A549 (cell line): ENCODE results near the gene FGG.
"Not testable (repeated sequence)": the region's sequence is repeated elsewhere in the genome, so short reads cannot be mapped to it uniquely, and the experiment has no call there.

Experiments used
- CEBPB ChIP-seq, 2 experiments: fragments of >200 bp in 1 of 2; sonication (Bioruptor Twin) in 1 of 2; formaldehyde crosslinking in 1 of 2; IDR thresholded peaks; 2 replicates each; pipeline ENCODE4 v1.6.1; 2012 to 2016
- CTCF ChIP-seq: fragments of >200 bp; sonication (Bioruptor Twin); formaldehyde crosslinking; IDR thresholded peaks from 3 replicates; pipeline ENCODE4 v1.5.1; 2016
- EHF ChIP-seq: fragments of 250-450 bp; sonication (Bioruptor Pico); IDR thresholded peaks from 2 replicates; pipeline ENCODE4 v1.5.0; 2020; ENCODE audit warnings: mild to moderate bottlenecking
- EP300 ChIP-seq, 2 experiments: fragments of >200 bp; sonication (Bioruptor Twin); formaldehyde crosslinking; IDR thresholded peaks; 2 replicates in 1 of 2; 3 replicates in 1 of 2; pipeline ENCODE4 v1.6.1; 2016 to 2017
- HDAC2 ChIP-seq: fragments of 200-600 bp; sonication (generic); IDR thresholded peaks from 2 replicates; pipeline ENCODE4 v1.6.1; 2016
- KDM1A ChIP-seq: fragments of 200-600 bp; sonication (generic); IDR thresholded peaks from 2 replicates; pipeline ENCODE4 v1.6.1; 2016; ENCODE audit warnings: low read depth, mild to moderate bottlenecking
- MYC ChIP-seq: IDR thresholded peaks from 2 replicates; pipeline ENCODE4 v1.6.1; 2012; ENCODE audit warnings: mild to moderate bottlenecking, inconsistent platforms, low read length, improper control_type of control experiment, borderline replicate concordance
- NFE2L2 ChIP-seq: fragments of 150-350 bp; conservative IDR thresholded peaks from 2 replicates; pipeline ENCODE4 v1.6.1; 2014; ENCODE audit warnings: low read length
- POLR2A ChIP-seq: IDR thresholded peaks from 2 replicates; pipeline ENCODE4 v1.6.1; 2012; ENCODE audit warnings: mild to moderate bottlenecking, low read length
- RNF2 ChIP-seq: fragments of 200-600 bp; sonication (generic); IDR thresholded peaks from 2 replicates; pipeline ENCODE4 v1.6.1; 2016; ENCODE audit warnings: low read depth, mild to moderate bottlenecking, antibody characterized with exemption, moderate library complexity, borderline replicate concordance
- TF ChIP-seq, protein P1 (sequence below): fragments of 450-650 bp; IDR thresholded peaks from 2 replicates; pipeline ENCODE4 v1.6.1; 2014; ENCODE audit warnings: antibody characterized with exemption
- TF ChIP-seq, protein P2 (sequence below): fragments of 250-450 bp; sonication (Bioruptor Pico); IDR thresholded peaks from 2 replicates; pipeline ENCODE4 v1.5.0; 2020; ENCODE audit warnings: low read depth, mild to moderate bottlenecking, moderate library complexity

DNA sequence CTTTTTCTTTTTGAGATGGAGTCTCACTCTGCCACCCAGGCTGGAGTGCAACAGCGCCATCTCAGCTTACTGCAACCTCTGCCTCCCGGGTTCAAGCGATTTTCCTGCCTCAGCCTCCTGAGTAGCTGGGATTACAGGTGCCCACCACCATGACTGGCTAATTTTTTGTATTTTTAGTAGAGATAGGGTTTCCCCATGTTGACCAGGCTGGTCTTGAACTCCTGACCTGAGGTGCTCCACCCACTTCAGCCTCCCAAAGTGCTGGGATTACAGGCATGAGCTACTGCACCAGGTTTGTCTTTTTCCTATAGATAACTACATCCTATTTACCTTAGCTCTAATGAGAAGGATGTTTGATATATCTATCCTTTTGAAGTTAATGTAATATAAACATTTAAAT is 18.1 kb downstream of the FGG start:
- TF ChIP-seq HDAC2; POLR2A; CTCF; RNF2; EP300 (IDR thresholded peaks at IDR 0.05); CEBPB (IDR thresholded peaks at IDR 0.05); NFE2L2; EHF; MYC; KDM1A: not testable (repeated sequence)
- TF ChIP-seq, protein P1, sequence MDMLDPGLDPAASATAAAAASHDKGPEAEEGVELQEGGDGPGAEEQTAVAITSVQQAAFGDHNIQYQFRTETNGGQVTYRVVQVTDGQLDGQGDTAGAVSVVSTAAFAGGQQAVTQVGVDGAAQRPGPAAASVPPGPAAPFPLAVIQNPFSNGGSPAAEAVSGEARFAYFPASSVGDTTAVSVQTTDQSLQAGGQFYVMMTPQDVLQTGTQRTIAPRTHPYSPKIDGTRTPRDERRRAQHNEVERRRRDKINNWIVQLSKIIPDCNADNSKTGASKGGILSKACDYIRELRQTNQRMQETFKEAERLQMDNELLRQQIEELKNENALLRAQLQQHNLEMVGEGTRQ = not testable (repeated sequence)
- TF ChIP-seq, protein P2, sequence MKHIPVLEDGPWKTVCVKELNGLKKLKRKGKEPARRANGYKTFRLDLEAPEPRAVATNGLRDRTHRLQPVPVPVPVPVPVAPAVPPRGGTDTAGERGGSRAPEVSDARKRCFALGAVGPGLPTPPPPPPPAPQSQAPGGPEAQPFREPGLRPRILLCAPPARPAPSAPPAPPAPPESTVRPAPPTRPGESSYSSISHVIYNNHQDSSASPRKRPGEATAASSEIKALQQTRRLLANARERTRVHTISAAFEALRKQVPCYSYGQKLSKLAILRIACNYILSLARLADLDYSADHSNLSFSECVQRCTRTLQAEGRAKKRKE (CRISPR knock-in tag) = not testable (repeated sequence)
